Measurements from ENCODE around the gene RNF207. TPM values are rescaled to one million over a fixed set of nuclear protein-coding genes. Genes with fewer than 3 reads are reported as not detected.
A peak's percentile ranks its signal among the peaks of the same experiment; 100 is the strongest.

The RNF207 gene
- total RNA-seq, 1 donor from 2014 or later = 5.6 TPM

GRCh38 chr1:6162341-6162740 lies 43.6 kb upstream of the RNF207 start:
- Mint-ChIP-seq H3K9me3 (ENCODE audit: unreplicated experiment) (peaks cover 2% of the 10 kb centered on the region), H3K27me3 (ENCODE audit: unreplicated experiment) (peaks cover 11% of the 10 kb centered on the region), H3K36me3 (ENCODE audit: unreplicated experiment) (no peaks in the 10 kb centered on the region), H3K4me1 (ENCODE audit: low read depth, unreplicated experiment) (peaks cover 11% of the 10 kb centered on the region), H3K4me3 (ENCODE audit: unreplicated experiment) (no peak overlapping the region), H3K27ac (ENCODE audit: unreplicated experiment) (no peak overlapping the region)
- no peak for TF ChIP-seq CTCF (IDR thresholded peaks at IDR 0.05; ENCODE audit: partially characterized antibody, unreplicated experiment)
- no peak for DNase-seq

- Mint-ChIP-seq H3K9me3 (ENCODE audit: unreplicated experiment) (peaks cover 2% of the 10 kb centered on the region), H3K27me3 (ENCODE audit: unreplicated experiment) (peaks cover 11% of the 10 kb centered on the region), H3K27ac (ENCODE audit: unreplicated experiment) (no peak overlapping the region), H3K4me3 (ENCODE audit: unreplicated experiment) (no peak overlapping the region), H3K4me1 (ENCODE audit: low read depth, unreplicated experiment) (peaks cover 10% of the 10 kb centered on the region), H3K36me3 (ENCODE audit: unreplicated experiment) (no peaks in the 10 kb centered on the region)
- DNase-seq = peak; percentile 61
- peak; percentile 49 for TF ChIP-seq CTCF (IDR thresholded peaks at IDR 0.05; ENCODE audit: partially characterized antibody, unreplicated experiment)
These were observed 43.1 kb upstream of the RNF207 start for GRCh38 chr1:6162773-6163172.

GRCh38 chr1:6163191-6163972 lies 42.5 kb upstream of the RNF207 start:
- no peak for DNase-seq
- no peak for TF ChIP-seq CTCF (IDR thresholded peaks at IDR 0.05; ENCODE audit: partially characterized antibody, unreplicated experiment)
- peaks cover 12% of the 10 kb centered on the region for H3K27me3 Mint-ChIP-seq (ENCODE audit: unreplicated experiment)
- peaks cover 10% of the 10 kb centered on the region for H3K4me1 Mint-ChIP-seq (ENCODE audit: low read depth, unreplicated experiment)
- H3K36me3 Mint-ChIP-seq (ENCODE audit: unreplicated experiment) = no peaks in the 10 kb centered on the region
- H3K27ac Mint-ChIP-seq (ENCODE audit: unreplicated experiment) = no peak overlapping the region
- H3K4me3 Mint-ChIP-seq (ENCODE audit: unreplicated experiment) = no peak overlapping the region
- H3K9me3 Mint-ChIP-seq (ENCODE audit: unreplicated experiment) = peaks cover 2% of the 10 kb centered on the region

- Mint-ChIP-seq H3K4me3 (ENCODE audit: unreplicated experiment) (no peak overlapping the region), H3K9me3 (ENCODE audit: unreplicated experiment) (peaks cover 2% of the 10 kb centered on the region), H3K36me3 (ENCODE audit: unreplicated experiment) (no peaks in the 10 kb centered on the region), H3K4me1 (ENCODE audit: low read depth, unreplicated experiment) (peaks cover 10% of the 10 kb centered on the region), H3K27me3 (ENCODE audit: unreplicated experiment) (peaks cover 11% of the 10 kb centered on the region), H3K27ac (ENCODE audit: unreplicated experiment) (no peak overlapping the region)
- DNase-seq = no peak
- TF ChIP-seq CTCF (IDR thresholded peaks at IDR 0.05; ENCODE audit: partially characterized antibody, unreplicated experiment) = no peak
These were observed 41.8 kb upstream of the RNF207 start for GRCh38 chr1:6163973-6164617.

GRCh38 chr1:6165027-6165426 lies 40.9 kb upstream of the RNF207 start:
- Mint-ChIP-seq H3K9me3 (ENCODE audit: unreplicated experiment) (peaks cover 2% of the 10 kb centered on the region), H3K4me3 (ENCODE audit: unreplicated experiment) (peak overlapping the region; percentile 60), H3K4me1 (ENCODE audit: low read depth, unreplicated experiment) (peaks cover 10% of the 10 kb centered on the region), H3K36me3 (ENCODE audit: unreplicated experiment) (no peaks in the 10 kb centered on the region), H3K27ac (ENCODE audit: unreplicated experiment) (peak overlapping the region; percentile 35), H3K27me3 (ENCODE audit: unreplicated experiment) (peaks cover 8% of the 10 kb centered on the region)
- TF ChIP-seq CTCF (IDR thresholded peaks at IDR 0.05; ENCODE audit: partially characterized antibody, unreplicated experiment) = no peak
- DNase-seq = no peak

Measured in glutamatergic neuron (in vitro differentiated cells).